GM18873 (cell line): ENCODE data around the gene SLC22A16.

ENCODE experiments used
- ATAC-seq: cut with Tn5 transposase; IDR thresholded peaks from one replicate; pipeline ENCODE4 v1.9.1; 2021; ENCODE audit warnings: mild to moderate bottlenecking, moderate library complexity, moderate number of reproducible peaks; ENCODE audit not compliant: unreplicated experiment, low FRiP score

SLC22A16 gene

DNA sequence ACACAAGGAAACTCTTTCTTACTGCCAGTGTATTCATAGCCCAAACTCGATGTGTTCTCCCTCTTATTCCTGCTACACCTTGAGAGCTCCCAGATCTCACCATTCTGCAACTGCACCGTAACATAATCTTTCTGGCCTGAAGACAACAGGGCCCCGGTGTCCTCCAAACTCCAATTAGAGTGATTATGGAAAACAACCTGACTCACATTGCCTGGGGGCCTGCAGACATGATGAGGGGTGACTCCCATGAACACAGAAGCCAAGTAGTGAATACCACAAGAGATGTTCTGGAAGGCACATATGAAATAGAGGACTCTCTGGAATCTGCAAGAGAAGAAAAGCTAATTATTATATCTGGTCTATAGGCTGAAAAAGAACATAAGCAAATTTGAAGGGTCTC is 19.7 kb downstream of the SLC22A16 start:
- no peak for ATAC-seq

DNA sequence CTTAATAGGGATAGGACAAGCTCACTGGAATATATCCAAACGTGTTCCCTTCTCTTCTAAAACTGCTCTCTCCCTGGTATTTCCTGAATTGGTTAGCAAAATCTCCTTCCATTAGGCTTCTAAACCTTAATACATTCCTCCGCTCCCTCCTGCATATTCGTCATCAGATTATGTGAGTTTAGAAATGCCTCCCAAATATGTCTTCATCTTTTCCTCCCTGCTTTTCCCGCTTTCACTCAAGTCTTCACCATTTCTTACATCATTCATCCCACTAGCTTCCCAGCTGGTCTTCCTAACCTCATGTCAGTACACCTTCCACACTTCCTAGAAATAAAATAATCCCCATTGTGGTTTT is 26.9 kb downstream of the SLC22A16 start:
- no peak for ATAC-seq

DNA sequence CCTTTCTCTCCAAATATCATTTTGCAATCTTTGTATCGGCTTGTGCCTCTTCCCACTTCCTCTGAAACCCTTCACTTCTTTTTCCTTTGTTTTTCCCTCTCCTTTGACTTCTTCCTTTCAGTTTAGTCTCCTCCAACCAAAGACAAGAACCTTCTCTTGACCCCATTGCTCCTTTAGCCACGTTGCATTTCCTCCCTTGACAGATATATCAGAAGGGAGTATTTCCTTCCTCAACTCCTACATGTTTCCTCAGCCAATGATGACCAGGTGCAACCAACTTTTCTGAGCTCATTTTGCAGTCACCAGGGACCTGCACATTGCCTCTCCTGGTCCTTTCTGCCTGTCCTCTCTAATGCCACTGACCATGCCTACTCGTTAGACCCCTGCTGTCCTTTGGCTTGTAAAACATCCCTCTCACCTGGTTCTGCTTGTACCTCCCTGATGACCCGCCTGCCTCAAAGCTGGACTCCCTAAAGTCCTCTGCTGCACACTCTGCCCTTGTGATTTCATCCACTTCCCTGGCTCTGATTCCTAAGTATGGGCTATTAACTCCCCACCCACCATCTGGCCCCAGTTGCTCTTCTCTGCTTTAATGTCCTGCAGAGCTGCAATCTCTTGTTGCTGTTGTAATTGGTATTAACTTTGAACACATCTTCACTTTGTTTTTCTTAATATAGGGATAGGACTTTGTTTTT is 27.4 kb downstream of the SLC22A16 start:
- ATAC-seq, result no peak

DNA sequence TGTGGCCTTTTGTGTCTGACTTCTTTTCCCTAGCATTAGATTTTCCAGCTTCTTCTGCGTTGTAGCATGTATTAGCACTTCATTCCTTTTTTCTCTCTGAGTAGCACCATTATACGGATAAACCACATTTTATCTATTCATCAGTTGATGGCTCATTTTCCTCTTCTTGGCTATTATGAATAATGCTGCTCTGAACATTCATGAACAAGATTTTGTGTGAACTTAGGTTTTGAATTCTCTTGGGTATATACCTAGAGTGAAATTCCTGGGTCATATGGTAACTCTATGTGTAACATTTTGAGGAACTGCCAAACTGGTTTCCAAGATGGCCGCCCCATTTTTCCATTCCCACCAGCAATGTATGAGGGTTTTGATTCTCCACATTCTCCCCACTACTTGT is 28.7 kb downstream of the SLC22A16 start:
- no peak for ATAC-seq

DNA sequence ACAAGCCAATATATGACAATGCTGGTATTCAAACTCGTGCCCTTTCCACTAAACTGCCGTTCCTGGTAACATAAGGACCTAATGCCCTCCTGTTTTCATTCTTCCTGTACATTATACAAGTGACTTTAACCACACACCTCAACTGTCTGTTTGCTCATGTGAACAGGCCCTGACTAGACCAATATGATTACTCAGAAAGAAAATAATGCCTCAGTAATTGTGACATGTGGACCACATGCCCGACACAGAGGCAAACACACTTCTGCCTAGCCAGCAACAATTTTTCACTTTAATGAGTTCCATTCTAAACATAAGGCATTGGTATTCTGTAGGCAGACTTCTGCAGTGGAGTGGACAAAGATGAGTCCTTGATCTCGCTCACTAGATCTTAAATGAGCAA is 30.0 kb downstream of the SLC22A16 start:
- no peak for ATAC-seq

DNA sequence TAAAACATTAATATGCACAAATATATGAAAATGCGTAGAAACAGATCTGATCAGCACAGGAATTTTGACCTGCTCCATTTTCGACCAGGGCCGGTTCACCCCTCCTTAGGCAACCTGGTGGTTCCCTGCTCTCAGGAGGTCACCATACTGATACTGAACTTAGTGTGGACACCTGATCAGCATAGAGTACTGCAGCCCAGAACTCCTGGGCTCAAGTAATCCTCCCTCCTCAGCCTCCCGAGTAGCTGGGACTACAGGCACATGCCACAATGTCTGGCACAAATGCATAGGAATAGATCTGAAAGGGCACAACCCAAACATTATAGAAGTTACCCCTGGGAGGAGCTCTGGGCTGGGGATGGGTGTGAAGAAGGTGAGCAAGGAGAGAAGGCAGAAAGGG is 36.4 kb downstream of the SLC22A16 start:
- no peak for ATAC-seq

DNA sequence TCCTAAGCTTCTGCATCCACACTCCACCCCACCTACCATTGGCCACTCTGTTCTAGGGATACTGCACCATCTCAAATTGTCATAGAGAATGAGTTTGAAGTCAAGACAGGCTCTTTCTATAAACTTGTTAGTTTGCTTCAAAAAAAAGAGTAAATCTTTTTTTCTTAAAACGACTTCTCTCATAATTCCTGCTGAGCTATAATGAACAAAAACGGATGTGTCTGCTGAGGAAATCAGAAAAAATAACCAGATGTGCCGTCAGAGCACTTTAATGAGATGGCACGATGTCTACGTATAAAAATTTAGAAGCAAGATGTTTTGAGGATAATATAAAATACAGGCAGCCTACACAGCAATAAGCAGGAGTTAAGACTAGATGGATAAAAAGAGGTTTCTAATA is 37.1 kb downstream of the SLC22A16 start:
- ATAC-seq, result no peak

DNA sequence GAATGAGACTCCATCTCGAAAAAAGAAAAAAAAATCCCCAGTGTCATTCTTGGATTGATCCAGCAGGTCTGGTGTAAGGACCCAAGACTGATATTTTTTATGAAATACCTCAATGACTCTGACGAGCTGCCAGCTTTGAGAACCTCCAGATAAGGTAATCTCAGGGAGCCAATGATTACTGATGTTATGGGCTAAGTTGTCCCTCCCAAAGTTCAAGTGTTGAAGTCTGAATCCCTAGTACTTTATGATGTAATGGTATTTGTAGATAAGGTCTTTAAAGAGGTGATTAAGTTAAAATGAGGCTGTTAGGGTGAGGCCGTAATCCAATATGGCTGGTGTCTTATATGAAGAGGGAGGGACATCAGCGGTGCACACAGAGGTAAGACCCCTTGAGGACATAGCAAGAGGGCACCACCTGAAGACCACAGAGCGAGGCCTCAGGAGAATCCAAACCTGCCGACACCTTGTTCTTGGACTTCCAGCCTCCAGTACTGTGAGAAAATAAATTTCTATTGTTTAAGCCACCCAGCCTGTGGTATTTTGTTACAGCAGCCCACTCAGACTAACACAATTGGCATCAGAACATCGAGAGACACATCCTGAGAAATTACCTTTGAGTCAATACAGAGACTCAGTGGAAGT is 41.3 kb downstream of the SLC22A16 start:
- no peak for ATAC-seq

DNA sequence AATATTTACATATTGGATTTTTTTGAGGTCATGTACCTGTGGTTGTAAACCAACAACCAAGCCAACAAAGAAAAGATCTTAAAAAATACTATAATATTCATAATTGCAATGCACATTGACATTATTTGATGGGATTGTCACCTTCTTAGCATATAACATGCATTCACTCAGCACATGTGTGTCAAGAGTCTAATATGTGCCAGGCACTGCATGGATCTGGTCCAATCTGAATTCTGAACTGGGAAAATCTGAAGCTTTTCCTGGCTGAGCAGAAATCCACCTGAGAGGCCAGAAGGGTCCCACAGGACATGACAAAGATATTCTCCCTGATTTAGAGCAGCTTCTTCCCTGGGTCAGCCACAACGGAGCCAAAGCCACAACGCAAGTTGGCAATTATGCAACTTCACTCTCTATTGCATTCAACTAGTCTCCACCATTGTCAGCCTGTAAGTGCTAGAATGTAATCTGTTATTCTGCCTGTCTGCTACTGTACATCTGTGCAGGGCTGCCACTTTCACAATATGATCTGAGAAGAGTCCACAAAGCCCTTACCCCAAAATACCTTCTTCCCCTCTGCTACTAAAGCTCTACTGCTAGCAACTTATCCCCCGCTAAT is 44.0 kb downstream of the SLC22A16 start:
- ATAC-seq, result no peak

DNA sequence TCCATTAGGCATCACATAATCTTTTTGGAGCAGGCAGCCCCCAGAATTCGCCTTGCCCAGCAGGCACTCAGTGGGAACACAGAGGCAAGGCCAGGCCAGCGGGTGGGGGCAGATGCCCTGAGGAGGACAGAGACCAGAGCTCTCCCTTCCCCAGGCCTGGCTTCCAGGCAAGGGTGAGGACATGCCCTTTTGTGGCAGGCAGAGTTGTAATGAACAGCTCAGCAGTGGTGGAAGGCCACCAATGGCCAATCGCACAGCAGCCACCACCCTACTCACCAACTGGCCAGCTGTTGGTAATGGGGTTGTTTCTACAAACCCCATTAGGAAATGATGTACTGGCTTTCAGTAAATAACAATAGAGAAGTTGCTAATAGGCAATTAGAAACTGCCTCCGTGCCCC is 45.7 kb downstream of the SLC22A16 start:
- ATAC-seq, result no peak

DNA sequence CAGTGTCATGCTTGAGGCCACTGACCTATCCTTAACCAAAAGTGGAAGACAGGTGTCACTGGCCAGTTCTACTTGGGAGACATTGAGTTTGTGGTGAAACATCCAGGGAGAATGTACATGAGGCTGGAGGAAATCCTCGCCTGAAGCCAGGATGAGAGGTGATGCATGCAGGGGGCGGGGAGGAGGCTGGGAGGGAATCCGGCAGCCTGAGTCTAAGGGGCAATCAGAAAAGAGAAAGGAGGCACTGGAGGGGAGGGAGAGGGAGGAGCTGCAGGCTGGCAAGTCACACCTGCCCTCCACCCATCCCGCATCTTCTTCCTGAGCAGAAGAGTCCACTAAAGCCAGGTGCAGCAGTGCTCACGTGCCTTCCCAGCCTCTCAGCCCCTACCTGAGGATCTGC is 46.2 kb downstream of the SLC22A16 start:
- no peak for ATAC-seq

DNA sequence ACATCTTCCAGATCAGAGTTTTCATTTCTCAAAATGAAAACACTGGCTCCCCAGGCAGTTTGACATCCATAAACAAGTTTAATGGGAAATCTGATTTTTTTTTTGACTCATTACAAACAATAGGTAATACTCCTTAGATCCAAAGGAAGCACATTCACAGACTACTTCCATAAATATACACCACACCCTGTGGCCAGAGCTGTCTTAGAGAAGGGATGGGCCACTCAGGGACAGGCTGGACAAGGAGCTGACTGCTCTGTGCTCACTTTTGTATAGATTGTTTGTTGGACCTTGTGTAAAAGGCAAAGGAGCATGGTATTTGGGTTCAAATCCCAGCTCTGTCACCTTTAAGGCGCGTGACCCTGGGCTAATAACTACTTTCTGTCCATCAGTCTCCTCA is 48.3 kb downstream of the SLC22A16 start:
- ATAC-seq, result no peak

DNA sequence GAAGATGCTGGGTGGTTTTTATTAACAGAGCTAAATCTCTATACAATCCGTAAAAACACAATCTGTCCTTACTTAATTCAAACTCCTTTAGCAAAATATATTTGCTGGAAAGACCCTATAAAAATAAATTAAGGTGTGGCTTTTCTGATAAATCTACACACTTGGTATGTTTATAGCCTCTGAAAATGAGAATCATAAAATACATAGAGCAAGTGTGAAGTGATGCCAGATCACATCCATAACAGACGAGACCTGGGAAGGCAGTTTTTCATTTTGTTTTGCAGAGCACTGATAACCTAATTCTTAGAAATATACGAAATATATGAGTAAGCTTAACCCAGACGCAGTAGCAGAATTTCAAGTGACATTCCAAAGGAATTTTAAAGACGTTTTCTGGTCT is 50.6 kb downstream of the SLC22A16 start:
- ATAC-seq, result no peak

DNA sequence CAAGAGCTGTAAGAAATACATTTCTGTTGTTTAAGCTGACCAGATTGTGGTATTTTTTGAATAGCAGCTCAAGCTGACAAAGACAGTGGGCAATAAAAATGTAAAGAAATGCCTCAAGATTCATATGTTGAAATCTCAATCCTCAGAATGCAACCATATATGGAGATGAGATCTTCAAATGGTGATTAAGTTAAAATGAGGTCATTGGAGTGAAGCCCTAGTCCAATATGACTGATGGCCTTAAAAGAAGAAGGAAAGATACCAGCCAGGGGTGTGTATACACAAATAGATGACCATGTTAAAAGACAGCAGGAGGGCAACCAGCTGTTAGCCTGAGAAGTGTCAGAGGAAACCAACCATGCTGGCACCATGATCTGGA is 54.0 kb downstream of the SLC22A16 start:
- ATAC-seq, result no peak

DNA sequence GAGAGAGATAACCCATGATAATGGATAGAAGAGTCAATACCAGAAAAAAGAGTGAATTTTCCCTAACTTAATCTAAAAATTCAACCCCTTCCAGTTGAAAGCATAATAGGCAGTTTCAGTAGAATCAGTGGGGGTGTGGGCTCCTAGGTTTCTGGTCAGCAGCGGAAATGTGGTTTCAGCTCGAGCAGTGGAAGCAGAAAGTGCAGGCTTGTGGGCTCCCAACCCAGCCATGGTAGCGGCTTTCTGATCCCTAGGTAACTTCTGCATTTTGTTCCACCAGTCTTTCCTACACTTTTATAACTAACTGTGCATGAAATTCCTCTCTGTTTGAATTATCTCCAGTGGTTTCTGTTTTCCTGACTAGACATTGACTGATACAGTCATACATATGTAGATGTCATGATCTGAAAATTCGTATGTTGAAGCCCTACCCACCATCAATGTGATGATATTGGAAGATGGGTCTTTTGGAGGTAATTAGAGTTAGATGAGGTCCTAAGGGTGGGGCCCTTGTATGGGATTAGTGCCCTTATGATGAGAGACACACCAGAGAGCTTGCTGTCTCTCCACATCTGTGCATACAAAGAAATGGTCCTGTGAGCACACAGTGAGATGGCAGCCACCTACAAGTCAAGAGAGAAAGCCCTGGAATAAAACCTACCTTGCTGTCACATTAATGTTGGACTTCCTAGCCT is 54.5 kb downstream of the SLC22A16 start:
- ATAC-seq, result no peak

DNA sequence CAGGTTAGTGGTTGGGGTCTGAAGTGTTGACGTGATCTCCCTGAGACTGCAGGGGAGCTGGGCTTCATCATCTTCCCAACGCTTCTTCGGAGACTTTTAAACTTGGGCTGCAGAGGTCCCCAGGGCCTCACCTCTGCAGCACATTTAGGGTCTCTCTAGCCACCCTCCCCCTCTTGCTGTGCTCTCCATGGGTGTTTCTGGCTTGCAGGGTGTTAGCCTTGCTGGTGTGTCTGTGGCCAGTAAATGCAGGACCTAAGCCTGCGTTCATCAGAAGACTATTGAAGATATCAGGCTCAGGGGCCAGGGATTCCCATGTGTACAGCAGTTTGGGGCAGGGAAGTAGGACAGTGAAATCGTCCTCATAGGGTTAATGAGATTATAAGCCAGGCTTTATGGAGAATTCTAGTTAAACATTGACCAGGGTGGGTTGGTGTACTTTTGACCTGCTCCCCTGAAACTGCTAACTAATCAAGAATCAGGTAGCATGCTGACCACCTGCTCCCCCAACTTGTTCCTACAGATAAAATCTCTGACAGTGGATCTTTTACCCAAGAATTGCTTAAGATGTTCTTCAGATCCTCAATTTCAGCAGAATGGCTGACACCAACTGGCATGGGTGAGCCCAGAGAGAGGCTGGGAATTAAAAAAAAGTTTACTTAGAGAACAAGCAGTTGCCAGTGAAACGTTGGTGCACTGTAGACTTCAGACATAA is 57.2 kb downstream of the SLC22A16 start:
- ATAC-seq, result no peak

DNA sequence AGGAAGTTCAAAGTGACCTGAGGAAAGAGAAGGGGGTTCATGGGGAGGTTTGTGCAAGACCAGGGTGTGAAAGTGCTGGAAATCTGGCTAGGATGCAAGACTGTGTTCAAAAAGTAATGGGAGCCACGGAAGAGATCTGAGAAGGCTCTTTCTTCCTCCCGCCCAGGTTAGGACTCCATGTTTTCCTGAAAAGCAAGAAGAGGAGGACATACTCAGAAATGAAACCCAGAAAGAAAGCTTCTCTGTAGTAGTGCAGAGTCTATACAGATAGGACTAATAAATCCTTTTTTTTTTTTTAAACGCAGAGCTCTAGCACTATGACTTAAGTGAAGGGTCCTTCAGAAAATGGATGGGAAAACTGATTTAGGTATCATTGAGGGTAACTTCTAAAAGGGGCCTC is 57.8 kb downstream of the SLC22A16 start:
- no peak for ATAC-seq

DNA sequence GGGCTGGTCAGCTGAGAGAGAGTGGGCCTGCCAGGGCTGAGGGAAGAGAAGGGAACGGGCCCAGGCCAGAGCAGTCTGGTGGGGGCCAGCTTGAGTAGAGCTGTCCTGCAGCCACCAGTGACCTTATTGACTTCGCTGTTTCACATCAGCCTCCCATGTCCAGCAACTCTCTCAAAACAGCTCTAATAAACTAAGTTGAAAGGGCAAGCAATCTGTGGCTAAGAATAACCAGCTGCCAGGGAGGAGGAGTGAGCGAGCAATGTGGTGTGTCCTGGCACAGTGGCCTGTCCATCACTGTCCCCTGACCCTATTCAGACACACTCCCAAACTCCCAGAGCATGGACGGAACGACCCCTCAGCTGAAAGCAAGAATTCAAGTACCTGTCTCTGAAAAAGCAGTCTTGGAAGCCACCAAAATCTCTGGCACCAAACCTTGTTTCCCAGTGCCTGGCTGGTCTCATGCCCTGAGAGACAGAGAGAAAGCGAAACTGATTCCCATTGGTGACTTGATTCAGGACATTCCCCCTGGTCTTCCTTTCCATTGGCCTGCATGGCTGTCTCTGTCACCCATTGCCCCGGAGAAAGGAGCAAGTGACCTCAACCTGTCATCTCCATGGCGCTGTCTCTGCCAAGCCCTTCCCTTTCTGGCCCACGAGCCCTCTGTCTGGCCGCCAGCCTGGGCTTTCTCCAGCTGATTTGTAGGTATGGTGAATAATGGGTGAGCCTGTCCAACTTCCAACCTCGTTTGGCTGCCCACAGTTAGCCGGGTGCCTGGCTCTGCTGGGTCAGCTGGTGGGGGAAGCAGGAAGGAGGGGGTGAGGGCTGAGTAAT is 61.1 kb downstream of the SLC22A16 start, which contains the start of gene DDO:
DDO (minus strand) TSS at position 490 of the 831 bp plus-strand sequence. CDS start 2,113 bp downstream, outside the sequence.
- ATAC-seq, result no peak

DNA sequence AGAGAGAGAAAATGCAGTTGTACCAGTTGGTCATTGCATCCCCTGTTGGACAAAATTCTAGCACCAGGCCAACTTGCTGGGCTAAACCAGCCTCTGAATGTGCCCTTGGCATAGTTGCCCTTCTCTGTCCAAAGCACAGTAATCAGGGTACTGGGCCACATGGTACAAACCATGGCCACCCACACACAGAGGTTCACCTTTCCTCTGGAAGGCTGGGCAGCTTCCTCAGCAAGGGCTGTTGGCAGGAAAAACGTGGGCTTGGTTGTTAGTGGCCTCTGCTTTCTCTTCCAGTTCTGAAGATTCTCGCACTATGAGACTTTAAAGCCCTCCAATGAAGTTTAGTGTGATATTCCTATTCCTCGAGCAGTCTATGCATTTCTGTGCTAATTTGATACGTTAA is 61.7 kb downstream of the SLC22A16 start:
- no peak for ATAC-seq

DNA sequence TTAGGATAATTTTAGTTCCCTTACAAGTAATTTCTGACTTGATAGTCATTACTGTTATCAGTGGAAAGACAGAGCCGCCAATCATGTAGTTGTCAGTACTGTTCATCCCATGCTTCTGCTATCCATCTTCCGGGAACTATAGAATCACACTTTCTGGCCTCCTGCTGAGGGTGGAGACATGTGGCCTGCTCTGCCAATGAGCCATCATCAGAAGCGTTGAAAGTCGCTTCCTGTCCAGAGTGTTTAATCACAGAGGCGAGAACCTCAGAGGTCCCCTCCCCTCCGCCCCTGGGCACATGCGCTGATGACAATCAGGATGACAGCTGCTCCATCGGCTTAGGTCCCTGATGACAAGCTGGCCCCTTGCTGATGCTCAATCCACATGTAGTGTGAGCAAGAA is 64.1 kb downstream of the SLC22A16 start:
- ATAC-seq, result no peak
